Endodermal cell (in vitro differentiated cells): Measurements from ENCODE around the gene C1QTNF6. TPM values are rescaled to one million over a fixed set of nuclear protein-coding genes. Genes with fewer than 3 reads are reported as not detected.

Source experiments
- DNase-seq: peaks from one replicate; pipeline ENCODE4 v3.0.0-alpha.2; 2017
- H3K27ac ChIP-seq: 2 replicates; pipeline ENCODE4 v1.5.1; 2013; ENCODE audit warnings: mild to moderate bottlenecking, low read depth, low read length, moderate library complexity
- H3K27me3 ChIP-seq: 2 replicates; pipeline ENCODE4 v1.6.1; 2013; ENCODE audit warnings: mild to moderate bottlenecking, low read length, moderate library complexity; ENCODE audit not compliant: insufficient read depth, control insufficient read depth, poor library complexity, severe bottlenecking
- H3K36me3 ChIP-seq: 2 replicates; pipeline ENCODE4 v1.7.0; 2013; ENCODE audit warnings: mild to moderate bottlenecking, low read length, moderate library complexity; ENCODE audit not compliant: control insufficient read depth, insufficient read depth
- H3K4me1 ChIP-seq: one replicate; pipeline ENCODE4 v1.7.0; 2013; ENCODE audit warnings: low read length; ENCODE audit not compliant: control insufficient read depth, insufficient read depth
- H3K4me3 ChIP-seq: 2 replicates; pipeline ENCODE4 v1.5.1; 2013; ENCODE audit warnings: mild to moderate bottlenecking, low read length, moderate library complexity
- H3K9ac ChIP-seq: 2 replicates; pipeline ENCODE4 v1.6.1; 2013; ENCODE audit warnings: mild to moderate bottlenecking, low read length, moderate library complexity; ENCODE audit not compliant: poor library complexity, severe bottlenecking; ENCODE audit errors: extremely low read depth
- H3K9me3 ChIP-seq: 2 replicates; pipeline ENCODE4 v1.6.1; 2013; ENCODE audit warnings: mild to moderate bottlenecking, low read length, moderate library complexity; ENCODE audit not compliant: control insufficient read depth
- H3K27ac Mint-ChIP-seq: 2 replicates; pipeline ENCODE4 v1.8.0; 2020; ENCODE audit warnings: mixed read lengths
- H3K27me3 Mint-ChIP-seq: 2 replicates; pipeline ENCODE4 v1.8.0; 2021; ENCODE audit warnings: mild to moderate bottlenecking, mixed read lengths; ENCODE audit not compliant: insufficient read depth
- H3K36me3 Mint-ChIP-seq: 2 replicates; pipeline ENCODE4 v1.8.0; 2020; ENCODE audit warnings: low read depth, mixed read lengths
- H3K4me1 Mint-ChIP-seq: 2 replicates; pipeline ENCODE4 v1.8.0; 2020; ENCODE audit warnings: mixed read lengths
- H3K4me3 Mint-ChIP-seq: 2 replicates; pipeline ENCODE4 v1.8.0; 2020; ENCODE audit warnings: mild to moderate bottlenecking, moderate library complexity, mixed read lengths
- H3K9me3 Mint-ChIP-seq: 2 replicates; pipeline ENCODE4 v1.8.0; 2020; ENCODE audit warnings: mild to moderate bottlenecking, mixed read lengths
- CTCF ChIP-seq: fragments of 200-600 bp; sonication (generic); conservative IDR thresholded peaks from 2 replicates; pipeline ENCODE4 v1.5.0; 2021; ENCODE audit warnings: antibody characterized with exemption, mild to moderate bottlenecking
- WGBS, 2 experiments: methylation state at CpG; one replicate each; pipeline versions ENCODE4 v1.1.5 to v1.1.7; 2013; ENCODE audit warnings: missing lambda C conversion rate in 2 of 2, mixed read lengths in 1 of 2; ENCODE audit not compliant: insufficient coverage in 1 of 2, insufficient read length in 1 of 2; 5-methylcytosine and 5-hydroxymethylcytosine counted together
- total RNA-seq, 2 donors: library from RNA; stranded (reverse); fragmentation: NEBNext Ultra II Directional in 1 of 2; extraction: Animal tissue kit (Norgen Biotek cat#: 25700) in 1 of 2; gene quantifications; 2 replicates in 1 of 2; 3 replicates in 1 of 2; pipeline ENCODE4 v1.2.1, GENCODE V29; 2021

The C1QTNF6 gene
- total RNA-seq, 2 donors from 2014 or later = 15.5 to 16.9 TPM

GRCh38 chr22:37167176-37167980 is 20.7 kb downstream of the C1QTNF6 start:
- no peaks in the 10 kb centered on the region for H3K9me3 ChIP-seq
- no peaks in the 10 kb centered on the region for H3K4me1 ChIP-seq
- peaks cover 8% of the 10 kb centered on the region for H3K27me3 Mint-ChIP-seq
- H3K27ac Mint-ChIP-seq = no peak overlapping the region
- peaks cover 4% of the 10 kb centered on the region for H3K4me1 Mint-ChIP-seq
- TF ChIP-seq CTCF = no peak
- H3K4me3 Mint-ChIP-seq = no peak overlapping the region
- H3K27ac ChIP-seq = no peak overlapping the region
- DNase-seq = peak; percentile 53
- H3K36me3 ChIP-seq = no peaks in the 10 kb centered on the region
- no peak overlapping the region for H3K9ac ChIP-seq
- no peaks in the 10 kb centered on the region for H3K36me3 Mint-ChIP-seq
- 82 to 86% methylated on average over 9 to 17 of the region's 17 CpGs for WGBS, 2 experiments
- H3K27me3 ChIP-seq = no peaks in the 10 kb centered on the region
- H3K4me3 ChIP-seq = no peak overlapping the region
- H3K9me3 Mint-ChIP-seq = no peaks in the 10 kb centered on the region

GRCh38 chr22:37166675-37167066 is 21.4 kb downstream of the C1QTNF6 start:
- Mint-ChIP-seq H3K27ac (no peak overlapping the region), H3K9me3 (peaks cover 1% of the 10 kb centered on the region), H3K4me3 (no peak overlapping the region), H3K36me3 (no peaks in the 10 kb centered on the region), H3K4me1 (peaks cover 4% of the 10 kb centered on the region), H3K27me3 (peaks cover 8% of the 10 kb centered on the region)
- no peak overlapping the region for H3K4me3 ChIP-seq
- H3K27me3 ChIP-seq = no peaks in the 10 kb centered on the region
- H3K9ac ChIP-seq = no peak overlapping the region
- TF ChIP-seq CTCF = peak; percentile 94
- WGBS, 2 experiments = 25 to 27% methylated on average over 12 to 13 of the region's 13 CpGs
- H3K36me3 ChIP-seq = no peaks in the 10 kb centered on the region
- H3K27ac ChIP-seq = no peak overlapping the region
- no peaks in the 10 kb centered on the region for H3K4me1 ChIP-seq
- peak; percentile 95 for DNase-seq
- H3K9me3 ChIP-seq = no peaks in the 10 kb centered on the region

GRCh38 chr22:37165940-37166674 is 21.9 kb downstream of the C1QTNF6 start:
- no peaks in the 10 kb centered on the region for H3K27me3 ChIP-seq
- no peak for DNase-seq
- Mint-ChIP-seq H3K4me1 (peaks cover 4% of the 10 kb centered on the region), H3K36me3 (no peaks in the 10 kb centered on the region), H3K27ac (no peak overlapping the region), H3K4me3 (no peak overlapping the region), H3K9me3 (peaks cover 4% of the 10 kb centered on the region), H3K27me3 (peaks cover 6% of the 10 kb centered on the region)
- 73 to 81% methylated on average over 20 to 25 of the region's 25 CpGs for WGBS, 2 experiments
- H3K9ac ChIP-seq = no peak overlapping the region
- no peaks in the 10 kb centered on the region for H3K9me3 ChIP-seq
- no peaks in the 10 kb centered on the region for H3K36me3 ChIP-seq
- no peak overlapping the region for H3K27ac ChIP-seq
- no peak for TF ChIP-seq CTCF
- no peak overlapping the region for H3K4me3 ChIP-seq
- H3K4me1 ChIP-seq = no peaks in the 10 kb centered on the region
